HCT116 (cell line): ENCODE data around the gene HLA-DRB1. TPM values are rescaled to one million over a fixed set of nuclear protein-coding genes. Genes with fewer than 3 reads are reported as not detected.

Source experiments
- CBX3 ChIP-seq: IDR thresholded peaks from 2 replicates; pipeline ENCODE4 v1.6.1; 2012; ENCODE audit warnings: low read depth
- CEBPB ChIP-seq: IDR thresholded peaks from 2 replicates; pipeline ENCODE4 v1.6.1; 2012; ENCODE audit warnings: low read depth
- EGR1 ChIP-seq: IDR thresholded peaks from 2 replicates; pipeline ENCODE4 v1.6.1; 2012; ENCODE audit warnings: low read depth
- ELF1 ChIP-seq: IDR thresholded peaks from 2 replicates; pipeline ENCODE4 v1.6.1; 2012; ENCODE audit warnings: low read depth, borderline replicate concordance
- EZH2 ChIP-seq: fragments of 200-600 bp; sonication (generic); IDR thresholded peaks from 2 replicates; pipeline ENCODE4 v1.6.1; 2017; ENCODE audit warnings: antibody characterized with exemption, mixed run types
- EZH2phosphoT487 ChIP-seq: fragments of 200-600 bp; IDR thresholded peaks from 2 replicates; pipeline ENCODE4 v1.6.1; 2018; ENCODE audit warnings: antibody characterized with exemption, borderline replicate concordance
- SRF ChIP-seq: IDR thresholded peaks from 2 replicates; pipeline ENCODE4 v1.6.1; 2012; ENCODE audit warnings: low read depth
- YY1 ChIP-seq: IDR thresholded peaks from 2 replicates; pipeline ENCODE4 v1.6.1; 2011; ENCODE audit warnings: low read length, low read depth, moderate library complexity, mild to moderate bottlenecking; ENCODE audit not compliant: insufficient replicate concordance; ENCODE audit errors: extremely low read depth
- ZNF274 ChIP-seq: fragments of 200-500 bp; sonication (Bioruptor generic); IDR thresholded peaks from 2 replicates; pipeline ENCODE4 v1.6.1; 2014; ENCODE audit warnings: mild to moderate bottlenecking, low read depth, low read length, inconsistent platforms
- total RNA-seq: library from RNA; stranded (reverse); gene quantifications from one replicate; pipeline ENCODE4 v1.2.1, GENCODE V29; 2021; ENCODE audit not compliant: unreplicated experiment

HLA-DRB1 gene
- total RNA-seq, 1 experiment from 2014 or later = 2.7 TPM

GRCh38 chr6:32529697-32530430 is 59.8 kb downstream of the HLA-DRB1 start, which contains the start of gene HLA-DRB5 (continued):
- TF ChIP-seq EGR1 = no peak
- TF ChIP-seq SRF = no peak
- TF ChIP-seq CBX3 = no peak
- TF ChIP-seq ELF1 = no peak
- TF ChIP-seq EZH2phosphoT487 = no peak
- TF ChIP-seq CEBPB = no peak
- TF ChIP-seq YY1 = no peak
- TF ChIP-seq ZNF274 = no peak
- no peak for TF ChIP-seq EZH2
- TF ChIP-seq, all 23 proteins: peak for 0

Other genes starting within 250 kb of the HLA-DRB1 start
- gene TSBP1, start 217.9 kb downstream of the HLA-DRB1 start, total RNA-seq = not detected
- gene BTNL2, start 182.7 kb downstream of the HLA-DRB1 start, total RNA-seq = not detected
- 4.7 TPM for gene HLA-DRA, start 150.0 kb downstream of the HLA-DRB1 start, total RNA-seq
- gene HLA-DRB5, start 59.6 kb downstream of the HLA-DRB1 start, total RNA-seq = not detected
- gene HLA-DQA1, start 47.6 kb upstream of the HLA-DRB1 start, total RNA-seq = 0.86 TPM
- gene HLA-DQB1, start 76.8 kb upstream of the HLA-DRB1 start, total RNA-seq = 2.1 TPM
- not detected for gene HLA-DQA2, start 151.5 kb upstream of the HLA-DRB1 start, total RNA-seq
- gene HLA-DQB2, start 173.7 kb upstream of the HLA-DRB1 start, total RNA-seq = 1.8 TPM
- 0.64 TPM for gene HLA-DOB, start 227.2 kb upstream of the HLA-DRB1 start, total RNA-seq
- 59.9 TPM for gene TAP2, start 248.9 kb upstream of the HLA-DRB1 start, total RNA-seq